A549 (cell line): ENCODE results near the gene ARL9. TPM values are rescaled to one million over a fixed set of nuclear protein-coding genes. Genes with fewer than 3 reads are reported as not detected.

Experiments
- ATAC-seq, 2 experiments: fragments of 200-7000 bp in 1 of 2; fragments of >200 bp in 1 of 2; cut with Nextera tagmentation in 1 of 2; cut with Tn5 transposase in 1 of 2; 3 replicates each; pipeline versions ENCODE4 v1.8.0 to v1.9.1; 2018 to 2020; ENCODE audit warnings: mild to moderate bottlenecking in 1 of 2, moderate library complexity in 1 of 2
- CTCF ChIA-PET: fragments of 300-600 bp; sonication (Branson Sonifier 250); formaldehyde crosslinking; extraction: SDS; loops from one replicate; lab custom pipeline; 2021; ENCODE audit warnings: antibody characterized with exemption, inconsistent platforms; lab: Yijun Ruan, JAX
- POLR2A ChIA-PET: fragments of 350-600 bp; formaldehyde crosslinking; extraction: SDS; loops from one replicate; lab custom pipeline; 2021; ENCODE audit warnings: antibody characterized with exemption, inconsistent platforms; lab: Yijun Ruan, JAX
- DNase-seq, 2 experiments: peaks; one replicate each; pipeline versions ENCODE4 v3.0.0 to v3.0.0-alpha.2; 2011 to 2016; ENCODE audit warnings: low read depth in 1 of 2, low spot score in 1 of 2
- FAIRE-seq: peaks from 2 replicates; lab custom pipeline; 2011; peaks lifted over from hg19 to GRCh38; lab: Jason Lieb, UNC
- H3K27ac ChIP-seq, 2 experiments: fragments of >200 bp; sonication (Bioruptor Twin); formaldehyde crosslinking; 3 replicates each; pipeline ENCODE4 v1.5.1; 2016 to 2017
- H3K4me1 ChIP-seq: fragments of >200 bp; sonication (Bioruptor Twin); formaldehyde crosslinking; 3 replicates; pipeline ENCODE4 v1.6.1; 2016
- H3K4me2 ChIP-seq: fragments of >200 bp; sonication (Bioruptor Twin); formaldehyde crosslinking; 3 replicates; pipeline ENCODE4 v1.6.1; 2016
- H3K4me3 ChIP-seq: fragments of >200 bp; sonication (Bioruptor Twin); formaldehyde crosslinking; 3 replicates; pipeline ENCODE4 v1.5.1; 2016
- H3K9me3 ChIP-seq: fragments of >200 bp; sonication (Bioruptor Twin); formaldehyde crosslinking; 3 replicates; pipeline ENCODE4 v1.6.1; 2016
- CHD4 ChIP-seq: fragments of 200-600 bp; sonication (generic); IDR thresholded peaks from 2 replicates; pipeline ENCODE4 v1.6.1; 2016; ENCODE audit warnings: antibody characterized with exemption, mild to moderate bottlenecking, borderline replicate concordance
- EP300 ChIP-seq, 2 experiments: fragments of >200 bp; sonication (Bioruptor Twin); formaldehyde crosslinking; IDR thresholded peaks; 2 replicates in 1 of 2; 3 replicates in 1 of 2; pipeline ENCODE4 v1.6.1; 2016 to 2017
- FOSB ChIP-seq: fragments of 250-450 bp; sonication (Bioruptor Pico); IDR thresholded peaks from 2 replicates; pipeline ENCODE4 v1.5.0; 2020; ENCODE audit warnings: mild to moderate bottlenecking, moderate library complexity
- FOSL2 ChIP-seq, 2 experiments: fragments of 450-650 bp in 1 of 2; fragments of >200 bp in 1 of 2; sonication (Bioruptor Twin) in 1 of 2; formaldehyde crosslinking; IDR thresholded peaks; 2 replicates each; pipeline versions ENCODE4 v1.5.0 to v1.6.1; 2016 to 2020; ENCODE audit warnings: mild to moderate bottlenecking in 1 of 2, moderate library complexity in 1 of 2
- JUN ChIP-seq, 2 experiments: fragments of >200 bp; sonication (Bioruptor Twin); formaldehyde crosslinking; IDR thresholded peaks; 2 replicates in 1 of 2; 3 replicates in 1 of 2; pipeline ENCODE4 v1.6.1; 2016 to 2017
- JUNB ChIP-seq: fragments of >200 bp; sonication (Bioruptor Twin); formaldehyde crosslinking; IDR thresholded peaks from 2 replicates; pipeline ENCODE4 v1.6.1; 2016
- KDM5A ChIP-seq: fragments of 200-600 bp; sonication (generic); IDR thresholded peaks from 2 replicates; pipeline ENCODE4 v1.6.1; 2016; ENCODE audit warnings: antibody characterized with exemption, mild to moderate bottlenecking
- NFE2L2 ChIP-seq: fragments of 150-350 bp; conservative IDR thresholded peaks from 2 replicates; pipeline ENCODE4 v1.6.1; 2014; ENCODE audit warnings: low read length
- PHF8 ChIP-seq: fragments of 200-600 bp; sonication (generic); IDR thresholded peaks from 2 replicates; pipeline ENCODE4 v1.6.1; 2016; ENCODE audit warnings: low read depth, mild to moderate bottlenecking, antibody characterized with exemption, moderate library complexity, borderline replicate concordance
- RAD21 ChIP-seq, 2 experiments: fragments of >200 bp in 1 of 2; sonication (Bioruptor Twin) in 1 of 2; formaldehyde crosslinking in 1 of 2; IDR thresholded peaks in 1 of 2; conservative IDR thresholded peaks in 1 of 2; 2 replicates in 1 of 2; 3 replicates in 1 of 2; pipeline ENCODE4 v1.6.1; 2012 to 2018; ENCODE audit warnings: inconsistent platforms in 1 of 2
- RARB ChIP-seq: fragments of 250-450 bp; sonication (Bioruptor Pico); IDR thresholded peaks from 2 replicates; pipeline ENCODE4 v1.8.0; 2021; ENCODE audit warnings: mild to moderate bottlenecking, moderate library complexity
- RFX5 ChIP-seq: fragments of 450-650 bp; IDR thresholded peaks from 2 replicates; pipeline ENCODE4 v1.7.1; 2014; ENCODE audit warnings: antibody characterized with exemption, mild to moderate bottlenecking, moderate library complexity
- RNF2 ChIP-seq: fragments of 200-600 bp; sonication (generic); IDR thresholded peaks from 2 replicates; pipeline ENCODE4 v1.6.1; 2016; ENCODE audit warnings: low read depth, mild to moderate bottlenecking, antibody characterized with exemption, moderate library complexity, borderline replicate concordance
- SREBF2 ChIP-seq: fragments of 450-650 bp; IDR thresholded peaks from 2 replicates; pipeline ENCODE4 v1.6.1; 2014; ENCODE audit warnings: mild to moderate bottlenecking, moderate library complexity
- ZNF302 ChIP-seq: fragments of 250-450 bp; sonication (Bioruptor Pico); IDR thresholded peaks from 2 replicates; pipeline ENCODE4 v1.9.0; 2021; ENCODE audit warnings: inconsistent platforms, mild to moderate bottlenecking, moderate library complexity
- WGBS: methylation state at CpG from one replicate; pipeline ENCODE4 v1.1.6; 2017; ENCODE audit errors: missing lambda C conversion rate; 5-methylcytosine and 5-hydroxymethylcytosine counted together
- polyA plus RNA-seq, 4 experiments: library from polyadenylated mRNA; depleted of rRNA in 3 of 4; stranded (reverse); fragments of >200 nt; fragmentation: RNase III in 1 of 4; extraction: RNeasy Plus Mini Kit Qiagen cat#74134 plus additional on column Dnase treatment in 1 of 4; gene quantifications; 2 replicates in 3 of 4; 3 replicates in 1 of 4; pipeline ENCODE4 v1.2.3, GENCODE V29; 2011 to 2017
- TF ChIP-seq, protein P1 (sequence below): IDR thresholded peaks from 2 replicates; pipeline ENCODE4 v1.6.1; 2012; ENCODE audit warnings: low read depth, borderline replicate concordance

ARL9 gene
- polyA plus RNA-seq, 2 of the 4 experiments (the other 2 are of a cell fraction), result 0.08 TPM; not detected in 1

- DNase-seq, result no peak
- ATAC-seq, result no peak
- FAIRE-seq, result no peak
- TF ChIP-seq FOSB (CRISPR knock-in tag), result no peak
- H3K27ac ChIP-seq, result no peak overlapping the region
- POLR2A ChIA-PET, result no interaction called here
- no peak overlapping the region for H3K4me2 ChIP-seq
- CTCF ChIA-PET, result interaction anchor here (1.9 kb wide), 1 partner anchor 8 kb away, joined by 8 read pairs; no protein-coding TSS in a partner anchor
- H3K9me3 ChIP-seq, result no peaks in the 10 kb centered on the region
- H3K4me3 ChIP-seq, result no peak overlapping the region
- no peaks in the 10 kb centered on the region for H3K4me1 ChIP-seq
Measured at GRCh38 chr4:56552273-56552672, 46.7 kb downstream of the ARL9 start.

GRCh38 chr4:56570041-56570440 lies 64.5 kb downstream of the ARL9 start:
- POLR2A ChIA-PET, result no interaction called here
- DNase-seq, result no peak
- WGBS, result 67% methylated on average over 4 of the region's 4 CpGs
- H3K4me2 ChIP-seq, result no peak overlapping the region
- FAIRE-seq, result no peak
- TF ChIP-seq JUN (IDR thresholded peaks at IDR 0.05), result no peak
- no peak for TF ChIP-seq RARB (CRISPR knock-in tag)
- TF ChIP-seq RFX5, result no peak
- no peak for TF ChIP-seq RAD21 (conservative IDR thresholded peaks at IDR 0.05 in 1 of 2, IDR thresholded peaks at IDR 0.05 in 1 of 2)
- TF ChIP-seq, protein P1, sequence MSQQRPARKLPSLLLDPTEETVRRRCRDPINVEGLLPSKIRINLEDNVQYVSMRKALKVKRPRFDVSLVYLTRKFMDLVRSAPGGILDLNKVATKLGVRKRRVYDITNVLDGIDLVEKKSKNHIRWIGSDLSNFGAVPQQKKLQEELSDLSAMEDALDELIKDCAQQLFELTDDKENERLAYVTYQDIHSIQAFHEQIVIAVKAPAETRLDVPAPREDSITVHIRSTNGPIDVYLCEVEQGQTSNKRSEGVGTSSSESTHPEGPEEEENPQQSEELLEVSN, result no peak
- no peak for TF ChIP-seq CHD4
- no peak for TF ChIP-seq FOSL2 (IDR thresholded peaks at IDR 0.05)
- TF ChIP-seq FOSL2 (CRISPR knock-in tag; IDR thresholded peaks at IDR 0.05), result no peak
- TF ChIP-seq ZNF302 (CRISPR knock-in tag), result no peak
- no peak for TF ChIP-seq EP300 (IDR thresholded peaks at IDR 0.05)
- no peak for TF ChIP-seq PHF8
- no peak for TF ChIP-seq RNF2
- no peak for TF ChIP-seq JUNB
- no peak for TF ChIP-seq SREBF2
- TF ChIP-seq KDM5A, result no peak
- TF ChIP-seq NFE2L2, result no peak
- TF ChIP-seq, all 56 proteins: peak for 0
- no peak overlapping the region for H3K27ac ChIP-seq
- H3K4me3 ChIP-seq, result no peak overlapping the region
- no peak for ATAC-seq
- CTCF ChIA-PET, result interaction anchor here (1.1 to 1.3 kb wide), 2 partner anchors 31 to 230 kb away, joined by 3 to 4 read pairs; no protein-coding TSS in a partner anchor
- H3K9me3 ChIP-seq, result no peaks in the 10 kb centered on the region
- H3K4me1 ChIP-seq, result no peaks in the 10 kb centered on the region

Other genes with a start within 250 kb of the ARL9 start
- gene AASDH, start 118.3 kb upstream of the ARL9 start, polyA plus RNA-seq (2011; rRNA removed), result 11.1 and 12.2 TPM in 2 replicates
- 4.6 to 4.8 TPM (median 4.7 TPM) in 3 replicates for gene AASDH, start 118.3 kb upstream of the ARL9 start, polyA plus RNA-seq (2017; fragmentation: RNase III; extraction: RNeasy Plus Mini Kit Qiagen cat#74134 plus additional on column Dnase treatment)
- 25.4 and 26.7 TPM in 2 replicates for gene PPAT, start 70.2 kb upstream of the ARL9 start, polyA plus RNA-seq (2011; rRNA removed)
- gene PPAT, start 70.2 kb upstream of the ARL9 start, polyA plus RNA-seq (2017; fragmentation: RNase III; extraction: RNeasy Plus Mini Kit Qiagen cat#74134 plus additional on column Dnase treatment), result 22.2 to 23.6 TPM (median 22.8 TPM) in 3 replicates
- gene PAICS, start 69.5 kb upstream of the ARL9 start, polyA plus RNA-seq (2011; rRNA removed), result 185 and 227 TPM in 2 replicates
- 154 to 167 TPM (median 156 TPM) in 3 replicates for gene PAICS, start 69.5 kb upstream of the ARL9 start, polyA plus RNA-seq (2017; fragmentation: RNase III; extraction: RNeasy Plus Mini Kit Qiagen cat#74134 plus additional on column Dnase treatment)
- 114 and 135 TPM in 2 replicates for gene SRP72, start 38.2 kb upstream of the ARL9 start, polyA plus RNA-seq (2011; rRNA removed)
- 70.1 to 73.3 TPM (median 71.6 TPM) in 3 replicates for gene SRP72, start 38.2 kb upstream of the ARL9 start, polyA plus RNA-seq (2017; fragmentation: RNase III; extraction: RNeasy Plus Mini Kit Qiagen cat#74134 plus additional on column Dnase treatment)
- gene HOPX, start 175.5 kb downstream of the ARL9 start, polyA plus RNA-seq (2011; rRNA removed), result not detected in 2 replicates
- not detected in 3 replicates for gene HOPX, start 175.5 kb downstream of the ARL9 start, polyA plus RNA-seq (2017; fragmentation: RNase III; extraction: RNeasy Plus Mini Kit Qiagen cat#74134 plus additional on column Dnase treatment)